Stimulated activated CD4-positive, alpha-beta T cell treated with anti-CD3 and anti-CD28 coated beads, TNF-alpha, amount 100 ng/mL, for 4 hours (primary cell): ENCODE data around the gene PARN.
"Not testable (repeated sequence)": the region's sequence is repeated elsewhere in the genome, so short reads cannot be mapped to it uniquely, and the experiment has no call there.

Experiments used
- DNase-seq, 3 experiments: peaks; one replicate each; pipeline ENCODE4 v3.0.0-alpha.2; 2020; ENCODE audit warnings: low read depth in 3 of 3

The PARN gene

GRCh38 chr16:14400978-14401710, 228.9 kb downstream of the PARN start:
- DNase-seq = not testable (repeated sequence)

DNA sequence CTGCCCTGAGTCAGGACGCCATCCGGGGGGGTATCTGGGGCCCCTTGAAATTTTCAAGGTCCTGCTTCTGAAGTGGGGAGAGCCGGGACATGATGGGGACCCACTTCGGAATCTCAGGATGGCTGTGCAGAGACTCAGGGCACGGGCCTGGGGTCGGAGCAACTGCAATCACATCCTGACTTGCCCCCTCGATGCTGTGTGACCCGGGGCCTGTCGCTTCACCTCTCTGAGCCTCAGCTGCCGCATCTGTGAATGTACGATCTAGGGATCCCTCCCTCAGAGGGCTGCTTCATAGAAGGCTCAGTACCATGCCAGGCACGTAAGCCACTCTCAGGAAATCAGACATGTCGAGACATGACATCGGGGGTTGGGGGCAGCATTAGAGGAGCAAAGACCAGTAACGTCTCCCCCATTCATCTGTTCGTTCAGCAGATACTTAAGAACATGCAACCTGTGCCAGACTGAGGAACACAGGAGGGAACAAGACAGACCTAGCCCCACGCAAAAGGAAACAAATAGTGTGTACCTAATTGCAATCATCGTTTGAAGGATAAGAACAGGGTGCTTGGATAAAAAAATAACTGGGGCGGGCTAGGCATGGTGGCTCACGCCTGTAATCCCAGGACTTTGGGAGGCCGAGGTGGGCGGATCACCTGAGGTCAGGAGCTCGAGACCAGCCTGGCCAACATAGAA, 229.6 kb downstream of the PARN start:
- DNase-seq = no peak

DNA sequence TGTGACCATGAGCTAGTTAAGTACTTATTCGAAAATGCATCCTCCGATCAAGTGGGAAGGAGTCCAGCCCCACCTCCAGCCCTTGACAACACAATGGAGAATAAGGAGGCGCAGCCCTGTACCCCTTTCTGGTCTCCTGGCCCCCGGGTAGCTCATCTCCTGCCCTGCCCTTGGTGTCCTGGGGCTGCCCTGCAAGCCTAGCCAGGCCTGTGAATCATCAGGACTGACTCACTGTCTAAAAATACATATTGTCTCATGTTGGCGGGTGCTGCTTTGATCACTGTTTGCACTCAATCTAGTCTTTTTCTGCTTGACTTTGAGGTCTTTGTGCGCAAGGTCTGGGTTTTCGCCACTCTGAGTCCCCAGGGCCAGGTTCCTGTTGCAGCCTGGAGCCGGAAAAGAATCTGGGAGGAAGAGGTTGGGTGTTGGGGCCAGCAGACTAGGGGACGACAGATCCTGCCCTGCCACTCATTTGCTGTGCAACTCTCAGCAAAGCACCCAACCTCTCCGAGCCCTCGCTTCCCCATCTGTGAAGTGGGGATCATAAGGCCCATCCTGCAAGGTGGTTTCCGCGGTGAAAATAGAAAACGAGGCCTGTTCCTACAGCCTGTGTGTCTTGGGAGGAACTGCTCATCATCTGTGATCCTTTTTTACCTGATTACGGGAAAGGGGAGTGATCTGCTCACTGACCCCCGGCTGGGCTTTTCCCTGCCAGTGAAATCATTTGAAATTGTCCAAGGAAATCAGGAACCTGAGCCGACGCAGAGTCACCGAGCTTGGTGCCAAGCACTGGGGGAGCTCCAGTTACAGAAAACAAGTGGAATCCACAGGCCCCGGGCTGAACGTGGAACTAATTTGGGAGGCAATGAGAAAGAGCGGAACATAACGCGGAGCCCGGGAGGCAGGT, 230.4 kb downstream of the PARN start:
- DNase-seq = no peak

GRCh38 chr16:14398014-14398717, 231.9 kb downstream of the PARN start:
- DNase-seq = no peak

- DNase-seq = not testable (repeated sequence)
Measured at GRCh38 chr16:14395710-14396304, 234.3 kb downstream of the PARN start.

DNA sequence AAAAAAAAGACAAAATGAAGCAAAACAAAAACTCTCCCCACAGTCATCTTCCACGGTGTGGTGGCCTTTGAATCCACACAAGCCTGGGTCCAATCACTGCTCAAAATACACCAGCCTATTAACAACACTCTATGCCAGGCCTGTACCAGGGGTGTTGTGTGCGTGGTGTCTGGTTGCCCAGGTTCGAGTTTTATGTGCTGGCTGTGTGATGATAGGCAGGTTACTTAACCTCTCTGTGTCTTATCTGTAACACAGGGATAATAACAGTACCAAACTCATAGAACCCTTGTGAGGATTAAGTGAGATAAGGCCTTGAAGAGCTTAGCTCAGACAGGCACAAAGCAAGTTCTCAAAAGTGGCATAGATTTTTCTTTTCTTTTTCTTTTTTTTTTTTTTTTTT, 235.2 kb downstream of the PARN start:
- no peak for DNase-seq

- DNase-seq = no peak
Measured at GRCh38 chr16:14392960-14393359, 237.1 kb downstream of the PARN start.

- DNase-seq = no peak
Measured at GRCh38 chr16:14389359-14389758, 240.7 kb downstream of the PARN start.

DNA sequence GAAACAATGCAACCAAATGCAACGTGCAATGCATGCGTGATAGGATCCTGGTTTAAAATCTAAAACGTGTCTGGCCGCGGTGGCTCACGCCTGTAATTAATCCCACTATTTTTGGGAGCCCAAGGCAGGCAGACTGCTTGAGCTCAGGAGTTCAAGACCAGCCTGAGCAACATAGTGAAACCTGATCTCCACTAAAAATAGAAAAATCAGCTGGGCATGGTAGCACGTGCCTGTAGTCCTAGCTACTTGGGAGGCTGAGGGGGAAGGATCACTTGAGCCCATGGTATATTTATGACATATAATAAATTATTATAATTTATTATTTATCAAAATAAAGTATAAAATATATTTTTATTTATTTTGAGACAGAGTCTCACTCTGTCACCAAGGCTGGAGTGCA, 241.8 kb downstream of the PARN start:
- DNase-seq = no peak

DNA sequence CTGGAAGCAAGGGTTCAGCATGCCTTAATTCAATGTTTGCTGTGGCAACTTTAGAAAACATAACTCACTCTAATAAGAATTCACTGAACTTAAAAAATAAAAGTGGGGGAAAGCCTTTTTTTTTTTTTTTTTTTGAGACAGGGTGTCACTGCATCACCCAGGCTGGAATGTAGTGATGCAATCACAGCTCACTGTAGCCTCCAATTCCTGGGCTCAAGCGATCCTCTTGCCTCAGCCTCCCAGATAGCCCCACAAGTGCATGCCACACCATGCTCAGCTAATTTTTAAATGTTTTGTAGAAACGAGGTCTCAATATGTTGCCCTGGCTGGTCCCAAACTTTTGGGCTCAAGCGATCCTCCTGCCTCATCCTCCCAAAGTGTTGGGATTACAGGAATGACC, 243.9 kb downstream of the PARN start:
- no peak for DNase-seq
